ENCODE measurements around the gene DYNC1I2.

The DYNC1I2 gene
- long read RNA-seq, donor 1, transcript DYNC1I2-201 (16 exons, 2,589 nt), result minor isoform, 8 of 172 reads
- long read RNA-seq, donor 1, transcript DYNC1I2-203 (16 exons, 2,572 nt), result major isoform, 20 of 172 reads
- long read RNA-seq, donor 1, partial matches to known transcripts, result 138 of 172 reads
- long read RNA-seq, donor 1, other reads (novel, unspliced or antisense), result 0 of 172 reads
- long read RNA-seq, donor 2, transcript DYNC1I2-203 (16 exons, 2,572 nt), result major isoform, 5 of 46 reads
- long read RNA-seq, donor 2, partial matches to known transcripts, result 34 of 46 reads
- long read RNA-seq, donor 2, other reads (novel, unspliced or antisense), result 0 of 46 reads
- long read RNA-seq, donor 3, transcript DYNC1I2-203 (16 exons, 2,572 nt), result major isoform, 5 of 65 reads
- long read RNA-seq, donor 3, partial matches to known transcripts, result 54 of 65 reads
- long read RNA-seq, donor 3, other reads (novel, unspliced or antisense), result 0 of 65 reads
- long read RNA-seq, donor 4, transcript DYNC1I2-201 (16 exons, 2,589 nt), result minor isoform, 7 of 99 reads
- long read RNA-seq, donor 4, transcript DYNC1I2-203 (16 exons, 2,572 nt), result major isoform, 14 of 99 reads
- long read RNA-seq, donor 4, partial matches to known transcripts, result 70 of 99 reads
- long read RNA-seq, donor 4, other reads (novel, unspliced or antisense), result 0 of 99 reads
- long read RNA-seq, donor 5, transcript DYNC1I2-203 (16 exons, 2,572 nt), result major isoform, 19 of 108 reads
- long read RNA-seq, donor 5, partial matches to known transcripts, result 78 of 108 reads
- long read RNA-seq, donor 5, other reads (novel, unspliced or antisense), result 0 of 108 reads
- long read RNA-seq, donor 6, partial matches to known transcripts, result 75 of 82 reads
- long read RNA-seq, donor 6, other reads (novel, unspliced or antisense), result 0 of 82 reads
- long read RNA-seq, donor 7, transcript DYNC1I2-201 (16 exons, 2,589 nt), result major isoform, 6 of 140 reads
- long read RNA-seq, donor 7, transcript DYNC1I2-203 (16 exons, 2,572 nt), result major isoform, 6 of 140 reads
- long read RNA-seq, donor 7, partial matches to known transcripts, result 124 of 140 reads
- long read RNA-seq, donor 7, other reads (novel, unspliced or antisense), result 0 of 140 reads
- long read RNA-seq, donor 8, transcript DYNC1I2-203 (16 exons, 2,572 nt), result major isoform, 9 of 89 reads
- long read RNA-seq, donor 8, partial matches to known transcripts, result 73 of 89 reads
- long read RNA-seq, donor 8, other reads (novel, unspliced or antisense), result 0 of 89 reads

DNA sequence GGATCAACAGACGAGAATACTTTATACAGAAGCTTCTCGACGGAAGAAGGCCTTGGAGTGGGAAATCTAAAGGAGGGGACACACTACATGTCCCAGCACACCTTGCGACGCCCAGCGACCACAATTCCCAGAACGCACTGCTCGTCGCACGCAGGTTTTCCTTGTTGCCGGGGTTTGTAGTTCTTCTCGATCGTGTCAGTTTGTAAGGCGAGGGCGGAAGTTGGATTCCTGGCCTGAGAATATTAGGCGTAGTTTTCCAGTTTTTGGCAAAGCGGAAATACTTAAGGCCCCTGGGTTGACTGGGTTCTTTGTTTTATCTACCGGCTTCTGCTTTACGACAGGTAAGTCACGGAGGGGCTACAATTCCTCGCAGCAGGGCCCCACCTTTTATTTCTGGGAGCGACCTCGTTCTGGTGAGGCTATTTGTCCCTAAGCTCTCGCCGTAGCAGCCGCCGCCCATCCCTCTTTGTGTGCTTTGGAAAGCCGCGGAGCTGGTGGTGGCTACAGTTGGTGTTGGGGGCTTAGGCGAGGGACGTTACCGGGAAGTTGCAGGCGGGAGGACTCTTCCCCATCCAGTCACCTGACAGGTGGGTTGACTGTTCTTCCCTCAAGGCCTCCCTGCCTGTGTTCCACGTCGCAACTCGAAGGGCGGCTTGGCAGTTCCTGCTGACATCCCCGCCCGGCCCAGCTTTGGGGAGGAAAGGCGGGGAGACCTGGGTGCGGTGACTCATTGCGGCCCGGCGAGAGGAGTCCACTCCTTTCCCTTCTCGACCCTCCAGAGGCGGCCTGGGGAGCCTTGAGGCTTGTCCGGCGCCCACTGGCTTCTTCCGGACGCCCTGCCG, at the start of gene DYNC1I2:
TSS of gene DYNC1I2 (plus strand) at position 183 of the 842 bp plus-strand sequence. CDS start 2,687 bp downstream, outside the sequence.
- peak; percentile 98 for DNase-seq

DNA sequence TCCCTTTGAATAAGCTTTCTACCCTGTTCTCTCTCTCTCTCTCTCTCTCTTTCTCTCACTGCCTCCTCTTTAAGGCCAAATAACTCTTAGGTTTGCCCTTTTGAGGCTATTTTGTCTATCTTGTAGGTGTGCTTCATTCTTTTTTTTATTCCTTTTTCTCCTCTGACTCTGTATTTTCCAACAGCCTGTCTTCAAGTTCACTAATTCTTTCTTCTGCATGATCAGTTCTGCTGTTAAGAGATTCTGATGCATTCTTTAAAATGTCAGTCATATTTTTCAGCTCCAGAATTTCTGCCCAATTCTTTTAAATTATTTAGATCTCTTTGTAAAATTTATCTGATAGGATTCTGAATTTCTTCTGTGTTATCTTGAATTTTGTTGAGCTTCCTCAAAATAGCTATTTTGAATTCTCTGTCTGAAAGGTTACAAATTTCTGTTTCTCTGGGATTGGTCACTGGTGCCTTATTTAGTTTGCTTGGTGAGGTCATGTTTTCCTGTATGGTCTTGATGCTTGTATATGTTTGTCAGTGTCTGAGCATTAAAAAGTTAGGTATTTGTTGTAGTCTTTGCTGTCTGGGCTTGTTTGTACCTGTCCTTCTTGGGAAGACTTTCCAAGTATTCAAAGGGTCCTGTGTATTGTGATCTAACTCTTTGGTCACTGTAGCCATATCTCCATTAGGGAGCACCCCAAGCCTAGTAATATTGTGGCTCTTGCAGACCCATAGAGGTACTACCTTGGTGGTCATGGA, 35.4 kb upstream of the DYNC1I2 start:
- DNase-seq, result no peak

DNA sequence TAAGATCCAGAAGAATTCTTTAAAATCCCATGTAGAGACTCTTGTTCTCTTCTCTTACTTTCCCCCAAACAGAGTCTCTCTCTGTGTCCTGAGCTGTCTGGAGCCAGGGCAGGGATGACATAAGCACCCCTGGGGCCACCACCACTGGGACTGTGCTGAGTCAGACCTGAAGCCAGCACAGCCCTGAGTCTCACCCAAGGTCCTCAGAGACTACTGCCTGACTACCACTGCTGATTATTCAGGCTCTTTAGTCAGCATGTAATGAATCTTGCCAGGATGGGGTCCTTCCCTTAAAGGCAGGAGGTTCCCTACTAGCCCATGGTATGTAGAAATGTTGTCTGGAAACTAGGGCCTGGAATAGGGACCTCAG, 34.9 kb upstream of the DYNC1I2 start:
- no peak for DNase-seq

DNA sequence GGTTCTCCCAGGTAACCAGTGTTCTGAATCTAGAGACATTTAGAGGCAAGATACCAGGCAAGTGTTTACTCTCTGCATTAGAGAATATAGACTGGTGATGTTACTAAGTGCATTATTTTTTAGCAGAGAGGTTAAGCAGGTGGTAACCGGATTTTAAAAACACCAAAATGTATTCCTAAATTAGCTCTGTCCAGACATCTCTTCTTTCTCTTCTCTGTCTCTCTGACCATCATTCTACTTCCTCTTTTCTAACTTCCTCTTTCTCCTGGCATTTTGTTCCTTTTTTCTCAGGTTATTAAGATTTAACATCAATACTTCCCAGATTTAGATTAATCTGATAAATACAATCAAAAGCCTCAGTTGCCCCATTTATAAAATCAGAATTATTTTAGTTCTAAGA, 31.7 kb upstream of the DYNC1I2 start:
- no peak for DNase-seq

DNA sequence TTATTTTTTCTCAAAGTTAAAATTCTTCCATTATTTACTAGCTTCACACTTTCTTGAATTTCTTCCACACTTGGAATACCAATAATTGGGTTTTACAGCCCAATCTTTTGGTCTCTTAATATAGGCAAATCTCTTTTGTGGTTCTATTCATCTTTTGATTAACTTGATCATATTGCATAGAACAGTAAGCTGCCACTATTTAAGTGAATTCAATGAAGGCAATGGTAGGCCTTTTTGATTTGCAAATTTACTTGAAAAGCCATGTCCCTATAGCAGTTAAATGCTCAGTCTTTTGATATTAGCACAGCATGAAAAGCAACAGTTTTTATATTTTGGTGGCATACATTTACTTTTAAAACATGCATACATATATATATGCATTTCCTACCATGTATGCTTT, 20.2 kb upstream of the DYNC1I2 start:
- DNase-seq, result no peak

DNA sequence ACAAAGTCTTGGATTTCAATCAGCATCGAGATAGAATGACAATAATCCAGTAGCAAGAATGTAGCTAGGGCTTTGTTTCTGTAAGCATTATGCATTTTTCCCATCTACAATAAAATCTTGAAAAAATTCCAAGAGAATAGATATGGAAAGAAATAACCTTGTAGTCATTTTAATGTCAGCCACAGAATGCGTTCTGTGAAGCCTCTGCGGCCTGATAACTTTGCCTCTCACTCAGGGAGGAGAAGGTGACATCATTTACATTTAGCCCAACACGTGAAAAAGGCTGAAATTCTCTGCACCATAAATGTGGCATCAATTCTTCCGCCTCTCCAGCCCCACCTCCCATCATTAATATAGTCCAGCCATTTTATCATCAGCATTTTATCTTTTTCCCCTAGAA, 19.1 kb upstream of the DYNC1I2 start:
- no peak for DNase-seq

DNA sequence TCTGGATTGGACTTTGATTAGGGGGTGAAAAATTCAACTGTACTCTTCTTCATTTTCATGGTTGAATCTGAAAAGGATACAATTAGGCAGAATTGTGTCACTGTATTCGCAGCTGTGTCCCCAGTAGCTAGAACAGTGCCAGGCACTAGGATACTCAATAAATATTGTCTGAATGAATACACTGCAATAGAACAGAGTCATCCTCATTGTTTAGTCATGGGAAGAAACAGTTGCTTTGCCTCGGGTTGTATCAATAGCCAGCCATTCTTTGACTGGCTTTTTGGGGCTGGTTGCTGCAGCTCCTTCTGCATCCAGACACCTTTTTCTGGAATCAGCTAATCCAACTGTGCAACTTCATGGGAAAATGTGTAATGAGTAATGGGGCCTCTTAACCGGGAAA, 18.1 kb upstream of the DYNC1I2 start:
- DNase-seq, result no peak

DNA sequence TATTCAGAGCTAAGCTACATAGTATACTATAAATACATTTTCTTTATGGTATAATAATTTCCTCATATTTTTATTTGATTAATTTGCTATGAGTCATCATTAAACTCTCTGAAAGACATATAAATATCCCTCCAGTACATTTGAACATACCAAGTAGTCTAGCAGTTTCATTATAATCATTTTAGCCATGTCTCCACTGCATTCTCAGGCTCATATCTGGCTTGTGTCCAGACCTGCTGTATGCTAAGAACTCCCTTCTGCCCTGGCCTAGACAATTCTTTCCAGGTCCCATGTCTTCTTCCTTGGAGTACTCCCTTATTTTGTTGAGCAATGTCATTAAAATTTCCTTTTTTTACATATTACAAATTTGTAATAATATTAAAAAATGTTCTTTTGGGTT, 16.6 kb upstream of the DYNC1I2 start:
- no peak for DNase-seq

DNA sequence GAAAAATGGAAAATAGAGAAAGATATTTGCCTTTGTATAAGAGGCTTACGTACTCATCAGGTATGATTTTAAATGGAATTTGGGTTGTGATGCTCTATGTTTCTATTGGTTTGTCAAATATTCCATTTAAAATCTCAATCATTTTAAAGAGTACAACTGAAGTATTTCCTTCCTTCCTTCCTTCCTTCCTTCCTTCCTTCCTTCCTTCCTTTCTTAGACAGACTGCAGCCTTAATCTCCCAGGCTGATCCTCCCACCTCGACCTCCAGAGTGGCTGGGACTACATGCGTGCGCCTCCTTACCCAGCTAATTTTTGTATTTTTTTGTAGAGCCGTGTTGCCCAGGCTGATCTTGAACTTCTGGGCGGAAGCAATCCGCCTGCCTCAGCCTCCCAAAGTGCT, 15.4 kb upstream of the DYNC1I2 start:
- DNase-seq, result no peak

DNA sequence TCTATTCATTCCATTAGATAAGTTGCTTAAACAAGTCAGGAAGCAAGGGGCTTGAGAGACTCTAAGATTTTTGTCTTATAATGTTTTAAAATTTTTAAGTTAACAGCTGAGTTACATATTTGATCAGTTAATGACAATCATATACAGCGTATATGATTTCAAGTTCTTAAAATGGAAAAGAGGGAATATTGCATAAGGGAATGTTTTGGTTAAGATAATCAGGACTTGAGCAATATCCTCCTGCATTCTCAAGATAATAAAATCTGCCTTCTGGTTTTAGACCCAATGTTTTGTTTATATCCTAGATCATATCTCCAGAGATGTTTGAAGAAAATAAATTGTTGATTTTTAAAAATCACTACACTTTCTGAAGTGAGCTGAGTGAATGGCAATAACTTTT, 13.4 kb upstream of the DYNC1I2 start:
- DNase-seq, result no peak

DNA sequence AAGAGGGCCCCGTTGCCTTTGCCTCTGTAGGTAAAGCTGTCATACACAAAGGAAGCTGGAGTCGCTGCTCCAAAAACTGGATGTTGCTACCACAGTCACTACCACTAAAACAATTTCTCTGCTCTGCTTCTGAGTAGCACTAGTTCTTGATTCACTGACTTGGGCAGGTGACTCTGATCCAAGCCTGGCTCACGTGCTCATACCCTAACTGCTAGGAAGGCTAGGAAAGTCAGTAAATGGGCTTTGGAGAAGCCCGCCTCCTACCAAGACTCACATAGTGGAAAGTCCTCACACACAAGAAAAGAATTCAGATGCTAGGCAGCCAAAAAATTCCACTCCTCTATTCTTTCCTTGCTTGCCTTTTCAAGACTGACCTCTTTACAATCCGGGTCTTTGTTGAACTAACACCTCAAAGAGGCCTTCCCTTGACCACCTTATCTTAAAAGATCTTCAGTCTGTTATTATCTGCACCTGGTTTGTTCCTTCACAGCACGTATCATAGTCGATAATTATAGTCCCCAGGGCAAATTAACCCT, 11.4 kb upstream of the DYNC1I2 start:
- no peak for DNase-seq

DNA sequence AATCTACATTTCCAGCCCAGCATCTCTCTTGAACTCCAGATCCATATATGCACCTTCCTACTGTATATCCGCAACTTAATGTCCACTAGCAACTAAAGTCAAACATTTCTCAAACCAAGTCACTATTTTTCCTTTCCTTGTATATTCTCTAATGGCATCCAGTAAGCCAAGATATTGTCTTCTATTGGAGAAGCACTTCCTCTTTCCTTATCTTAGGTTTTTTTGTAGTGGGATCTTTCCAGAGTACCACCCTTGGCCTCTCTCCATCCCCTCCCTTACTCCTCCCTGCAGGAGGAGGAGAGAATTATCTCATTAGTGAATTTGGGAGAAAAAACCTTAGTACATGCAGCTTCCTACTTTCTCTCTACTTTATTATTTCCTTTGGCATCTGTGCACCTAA, 8.7 kb upstream of the DYNC1I2 start:
- DNase-seq, result no peak

DNA sequence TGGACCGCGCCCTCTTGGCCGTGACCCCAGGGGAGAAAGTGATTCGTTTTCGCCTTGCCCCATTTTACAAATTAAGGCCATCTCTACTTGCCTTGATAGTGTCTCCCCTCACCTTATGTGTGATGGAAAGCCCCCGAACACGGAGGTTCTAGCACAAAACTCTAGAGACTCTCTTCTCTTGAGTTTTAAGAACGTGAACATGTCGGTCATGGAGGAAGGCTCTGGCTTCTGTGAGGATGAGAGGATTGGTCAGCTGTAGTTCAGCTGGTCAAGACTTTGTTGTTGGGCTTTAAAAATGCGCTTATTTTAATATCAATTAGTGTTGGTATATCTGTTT, 828 bp downstream of the DYNC1I2 start:
- DNase-seq, result no peak

DNA sequence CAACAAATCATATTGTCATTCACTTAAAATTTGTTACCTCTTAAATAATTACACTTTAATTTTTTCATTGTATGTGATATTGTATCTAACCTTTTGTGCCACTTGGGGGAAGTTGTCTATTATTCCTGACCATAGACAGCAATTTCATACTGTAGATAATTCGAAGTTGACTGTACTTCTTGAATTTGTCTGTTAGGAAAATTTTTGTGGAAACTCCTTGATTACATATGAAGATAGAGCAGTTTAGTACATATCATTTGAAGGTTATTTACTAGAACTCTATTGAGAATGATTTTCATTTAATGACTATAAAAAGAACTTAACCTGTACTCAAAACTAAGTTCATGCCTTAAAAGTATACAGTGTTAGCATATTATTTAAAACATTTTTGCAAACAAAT, 5.1 kb downstream of the DYNC1I2 start:
- no peak for DNase-seq

DNA sequence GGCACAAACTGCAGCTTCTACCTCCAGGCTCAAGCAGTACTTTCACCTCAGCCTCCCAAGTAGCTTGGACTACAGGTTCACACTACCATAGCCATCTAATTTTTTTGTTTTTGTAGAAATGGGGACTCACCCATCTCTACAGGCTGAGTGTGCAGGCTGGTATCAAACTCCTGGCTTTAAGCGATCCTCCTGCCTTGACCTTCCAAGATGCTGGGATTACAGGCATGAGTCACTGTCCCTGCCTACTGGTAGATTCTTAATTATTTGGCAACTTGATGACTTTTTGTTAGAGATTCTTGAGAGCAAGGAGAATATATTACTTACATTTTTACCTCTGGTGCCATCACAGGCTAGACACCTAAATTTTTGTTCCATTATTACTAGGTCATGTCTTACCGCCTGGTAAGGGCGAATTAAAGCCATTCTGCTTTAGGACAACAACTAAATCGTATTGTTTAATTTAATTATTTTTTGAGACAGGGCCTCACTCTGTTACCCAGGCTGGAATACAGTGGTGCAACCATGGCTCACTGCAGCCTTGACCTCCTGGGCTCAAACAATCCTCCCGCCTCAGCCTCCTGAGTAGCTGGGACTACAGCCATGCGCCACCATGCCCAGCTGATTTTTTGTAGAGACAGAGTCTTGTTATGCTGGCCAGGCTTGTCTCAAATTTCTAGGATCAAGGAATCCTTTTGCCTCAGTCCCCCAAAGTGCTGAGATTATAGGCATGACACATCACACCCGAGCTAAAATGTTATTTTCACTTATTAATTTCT, 15.7 kb downstream of the DYNC1I2 start:
- no peak for DNase-seq

DNA sequence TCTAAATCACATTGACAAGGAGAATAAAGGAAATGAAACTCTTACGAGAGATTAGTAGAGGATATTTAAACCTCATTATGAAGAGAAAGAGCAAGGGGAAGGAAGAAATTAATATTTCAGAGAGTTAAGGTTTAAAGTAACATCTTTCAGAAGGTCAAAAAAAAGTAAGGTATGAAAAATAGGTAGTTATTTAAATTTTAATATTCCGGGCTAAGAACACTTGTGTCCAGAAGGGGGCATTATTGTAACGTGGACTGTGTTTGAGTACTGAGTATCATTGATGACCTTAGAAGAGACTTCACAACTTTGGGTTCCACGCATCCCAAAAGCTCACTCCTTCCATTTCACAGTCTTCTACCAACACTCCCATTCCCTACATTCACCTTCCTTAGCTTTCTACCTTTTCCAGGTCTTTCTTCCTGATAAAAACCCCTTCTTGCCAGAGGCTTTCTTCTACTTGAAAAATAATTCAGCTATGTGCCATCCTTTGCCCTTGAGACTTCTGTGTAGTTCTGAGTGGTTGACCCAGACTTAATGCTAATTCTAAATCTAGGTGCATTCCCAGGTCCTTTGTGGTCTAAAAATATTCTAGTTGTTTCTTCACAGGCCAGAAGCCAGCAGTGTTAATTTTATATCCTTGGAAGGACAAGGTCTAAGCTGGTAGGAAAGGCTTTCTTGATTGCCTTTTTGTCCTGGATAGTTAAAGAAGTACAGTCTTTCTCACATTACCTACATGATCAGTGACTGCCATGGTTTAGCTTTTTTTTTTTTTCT, 16.5 kb downstream of the DYNC1I2 start:
- no peak for DNase-seq

DNA sequence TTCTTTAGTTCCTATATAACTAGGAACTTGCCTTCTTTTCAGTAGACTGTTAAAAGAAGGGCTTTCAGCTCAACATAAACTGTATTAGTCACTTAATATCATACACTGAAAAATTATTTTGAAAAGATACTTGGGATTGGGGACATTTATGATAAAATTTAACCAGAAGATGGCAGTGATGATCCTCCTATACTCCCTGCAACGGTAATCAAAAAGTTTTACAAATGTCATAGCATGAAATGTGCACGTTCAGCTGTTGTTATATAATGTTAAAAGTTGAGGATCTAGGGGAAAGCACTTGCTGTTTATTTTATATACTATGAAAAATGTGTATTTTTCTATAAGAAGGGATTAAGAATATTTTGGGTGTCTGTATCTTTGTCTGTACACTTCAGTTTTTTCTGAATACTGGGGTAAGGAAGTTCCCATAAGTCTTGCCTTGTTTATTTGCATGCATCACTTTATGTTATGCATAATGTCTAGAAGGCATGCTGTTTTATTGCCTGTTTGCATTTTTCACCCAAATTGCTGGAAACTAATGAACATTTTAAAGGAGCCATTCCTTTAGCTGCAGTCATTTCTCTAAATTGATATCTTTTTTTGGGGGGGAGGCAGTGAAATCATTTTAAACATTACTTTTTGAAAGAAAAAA, 19.0 kb downstream of the DYNC1I2 start:
- DNase-seq, result no peak

DNA sequence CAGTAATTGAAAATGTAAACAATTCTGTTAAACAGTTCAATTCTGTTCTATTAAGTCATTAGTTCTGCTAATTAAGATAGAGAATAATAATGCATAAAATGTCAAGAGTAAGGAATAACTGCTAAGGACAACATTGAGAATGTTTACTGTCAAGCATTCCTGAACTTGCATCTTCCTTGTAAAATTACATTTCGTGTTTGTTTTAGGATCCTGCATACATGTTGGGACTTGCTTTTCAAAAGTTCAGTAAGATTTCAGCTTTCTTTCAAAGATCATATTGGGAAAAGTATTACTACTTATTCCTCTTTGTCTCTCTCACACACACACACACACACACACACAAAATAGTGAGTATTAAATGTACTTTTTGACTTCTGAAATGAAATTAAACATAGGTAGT, 20.5 kb downstream of the DYNC1I2 start:
- no peak for DNase-seq
